OCI-LY3 (cell line): ENCODE results near the gene PAK1IP1.

Experiments used
- H2AFZ ChIP-seq: fragments of 200-600, 300-600 bp; shearing (Covaris generic); 2 replicates; pipeline ENCODE4 v1.6.0; 2014; ENCODE audit warnings: antibody characterized with exemption, low read depth, low read length
- H3K27ac ChIP-seq: fragments of 200-600, 300-600 bp; sonication (generic); 2 replicates; pipeline ENCODE4 v1.5.1; 2014; ENCODE audit warnings: mild to moderate bottlenecking, low read length, moderate library complexity, mixed read lengths
- H3K27me3 ChIP-seq: fragments of 200-600, 300-600 bp; sonication (generic); 2 replicates; pipeline ENCODE4 v1.6.1; 2014; ENCODE audit warnings: low read depth, low read length, mixed read lengths
- H3K36me3 ChIP-seq: fragments of 200-600, 300-600 bp; sonication (generic); replicated peaks from 2 replicates; pipeline ENCODE3; 2014; ENCODE audit warnings: low read depth, low read length, mixed read lengths
- H3K4me1 ChIP-seq: fragments of 300-600, 200-600 bp; sonication (generic); 2 replicates; pipeline ENCODE4 v1.6.1; 2014; ENCODE audit warnings: low read length, mixed read lengths
- H3K4me2 ChIP-seq: fragments of 200-600, 300-600 bp; sonication (generic); 2 replicates; pipeline ENCODE4 v1.6.1; 2014; ENCODE audit warnings: low read length, mixed read lengths
- H3K4me3 ChIP-seq: fragments of 300-600, 200-600 bp; sonication (generic); 2 replicates; pipeline ENCODE4 v1.5.1; 2014; ENCODE audit warnings: antibody characterized with exemption, mild to moderate bottlenecking, low read length, moderate library complexity
- H3K79me2 ChIP-seq: fragments of 300-600, 200-600 bp; shearing (Covaris generic); 2 replicates; pipeline ENCODE4 v1.6.1; 2014; ENCODE audit warnings: mild to moderate bottlenecking, low read length, mixed read lengths
- H3K9ac ChIP-seq: fragments of 300-600, 200-600 bp; shearing (Covaris generic); 2 replicates; pipeline ENCODE4 v1.6.0; 2014; ENCODE audit warnings: mild to moderate bottlenecking, low read length, moderate library complexity
- H3K9me3 ChIP-seq: fragments of 200-600, 300-600 bp; shearing (Covaris generic); 2 replicates; pipeline ENCODE4 v1.6.1; 2014; ENCODE audit warnings: low read length, mixed read lengths; ENCODE audit not compliant: insufficient read depth
- H4K20me1 ChIP-seq: fragments of 200-600, 300-600 bp; sonication (generic); 2 replicates; pipeline ENCODE4 v1.6.1; 2016; ENCODE audit warnings: low read length, mixed read lengths; ENCODE audit not compliant: insufficient read depth
- EZH2phosphoT487 ChIP-seq: fragments of 200-600 bp; shearing (Covaris generic); IDR thresholded peaks from 2 replicates; pipeline ENCODE4 v1.6.1; 2018; ENCODE audit warnings: antibody characterized with exemption, mixed run types, low read depth
- TF ChIP-seq, protein P1 (sequence below): fragments of 200-600, 300-600 bp; sonication (generic); IDR thresholded peaks from 2 replicates; pipeline ENCODE4 v1.5.1; 2014; ENCODE audit warnings: antibody characterized with exemption, low read length, low read depth

PAK1IP1 gene

DNA sequence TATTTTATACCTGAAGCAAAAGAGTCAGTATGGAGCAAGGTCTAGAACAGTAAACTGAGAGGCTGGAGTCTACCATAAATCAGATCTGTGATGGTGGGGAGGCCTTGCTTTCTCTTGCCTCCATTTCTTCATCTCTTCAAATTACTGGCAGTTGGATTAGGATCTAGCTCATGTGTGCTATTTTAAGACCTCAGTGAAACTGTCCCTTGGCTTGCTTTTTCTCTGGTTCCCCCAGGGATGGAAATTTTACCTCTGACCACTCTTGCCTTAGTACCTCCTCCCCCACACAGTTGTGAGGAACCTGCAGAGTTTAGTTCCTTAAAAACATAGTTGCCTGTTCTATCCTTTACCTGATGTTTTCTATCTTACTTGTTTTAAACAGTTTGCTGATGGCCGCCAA lies 61.3 kb downstream of the PAK1IP1 start:
- Histone ChIP-seq H4K20me1 (no peaks in the 10 kb centered on the region), H3K4me3 (no peak overlapping the region), H3K9me3 (no peaks in the 10 kb centered on the region), H3K27me3 (no peaks in the 10 kb centered on the region), H3K27ac (no peak overlapping the region), H3K36me3 (peaks cover 2% of the 10 kb centered on the region), H3K9ac (no peak overlapping the region), H3K79me2 (no peaks in the 10 kb centered on the region; the same call in 1 of the 2 replicates), H3K4me1 (no peaks in the 10 kb centered on the region), H3K4me2 (no peak overlapping the region), H2AFZ (no peak overlapping the region)
- TF ChIP-seq, protein P1, sequence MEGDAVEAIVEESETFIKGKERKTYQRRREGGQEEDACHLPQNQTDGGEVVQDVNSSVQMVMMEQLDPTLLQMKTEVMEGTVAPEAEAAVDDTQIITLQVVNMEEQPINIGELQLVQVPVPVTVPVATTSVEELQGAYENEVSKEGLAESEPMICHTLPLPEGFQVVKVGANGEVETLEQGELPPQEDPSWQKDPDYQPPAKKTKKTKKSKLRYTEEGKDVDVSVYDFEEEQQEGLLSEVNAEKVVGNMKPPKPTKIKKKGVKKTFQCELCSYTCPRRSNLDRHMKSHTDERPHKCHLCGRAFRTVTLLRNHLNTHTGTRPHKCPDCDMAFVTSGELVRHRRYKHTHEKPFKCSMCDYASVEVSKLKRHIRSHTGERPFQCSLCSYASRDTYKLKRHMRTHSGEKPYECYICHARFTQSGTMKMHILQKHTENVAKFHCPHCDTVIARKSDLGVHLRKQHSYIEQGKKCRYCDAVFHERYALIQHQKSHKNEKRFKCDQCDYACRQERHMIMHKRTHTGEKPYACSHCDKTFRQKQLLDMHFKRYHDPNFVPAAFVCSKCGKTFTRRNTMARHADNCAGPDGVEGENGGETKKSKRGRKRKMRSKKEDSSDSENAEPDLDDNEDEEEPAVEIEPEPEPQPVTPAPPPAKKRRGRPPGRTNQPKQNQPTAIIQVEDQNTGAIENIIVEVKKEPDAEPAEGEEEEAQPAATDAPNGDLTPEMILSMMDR, result no peak
- TF ChIP-seq EZH2phosphoT487, result no peak
